Neural cell (in vitro differentiated cells): ENCODE data around the gene C14orf180.

Source experiments
- POLR2AphosphoS5 ChIP-seq: IDR thresholded peaks from 2 replicates; pipeline ENCODE4 v1.6.1; 2012
- TF ChIP-seq, protein P1 (sequence below): fragments of 450-650 bp; IDR thresholded peaks from 2 replicates; pipeline ENCODE4 v1.5.1; 2014; ENCODE audit warnings: antibody characterized with exemption, mild to moderate bottlenecking, moderate library complexity; ENCODE audit not compliant: poor library complexity, severe bottlenecking

DNA sequence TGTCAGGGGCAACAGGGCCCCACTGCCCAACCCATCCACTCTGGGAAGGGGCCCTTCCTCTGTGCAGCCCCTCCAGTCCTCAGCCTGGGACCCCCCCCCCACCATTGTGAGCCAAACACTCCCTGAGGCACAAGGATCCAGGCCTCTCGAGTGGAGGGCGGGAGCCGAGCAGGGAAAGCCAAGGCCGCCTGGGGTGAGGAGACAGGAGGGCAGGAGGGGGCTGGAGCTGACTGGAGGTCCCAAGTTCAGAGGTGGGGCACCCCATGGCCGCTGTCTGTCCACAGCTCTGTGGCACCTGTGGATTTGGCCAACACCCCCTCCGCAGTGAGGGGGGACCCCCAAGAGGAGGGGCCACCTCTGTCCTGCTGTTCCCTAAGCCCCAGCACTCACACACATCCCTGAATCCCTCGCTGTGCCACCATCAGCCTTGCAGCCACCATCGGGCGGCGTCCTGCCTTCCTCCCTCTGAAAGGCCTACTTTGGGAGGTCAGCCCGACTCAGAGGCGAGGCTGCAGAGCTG lies 25.4 kb upstream of the C14orf180 start:
- TF ChIP-seq, protein P1, sequence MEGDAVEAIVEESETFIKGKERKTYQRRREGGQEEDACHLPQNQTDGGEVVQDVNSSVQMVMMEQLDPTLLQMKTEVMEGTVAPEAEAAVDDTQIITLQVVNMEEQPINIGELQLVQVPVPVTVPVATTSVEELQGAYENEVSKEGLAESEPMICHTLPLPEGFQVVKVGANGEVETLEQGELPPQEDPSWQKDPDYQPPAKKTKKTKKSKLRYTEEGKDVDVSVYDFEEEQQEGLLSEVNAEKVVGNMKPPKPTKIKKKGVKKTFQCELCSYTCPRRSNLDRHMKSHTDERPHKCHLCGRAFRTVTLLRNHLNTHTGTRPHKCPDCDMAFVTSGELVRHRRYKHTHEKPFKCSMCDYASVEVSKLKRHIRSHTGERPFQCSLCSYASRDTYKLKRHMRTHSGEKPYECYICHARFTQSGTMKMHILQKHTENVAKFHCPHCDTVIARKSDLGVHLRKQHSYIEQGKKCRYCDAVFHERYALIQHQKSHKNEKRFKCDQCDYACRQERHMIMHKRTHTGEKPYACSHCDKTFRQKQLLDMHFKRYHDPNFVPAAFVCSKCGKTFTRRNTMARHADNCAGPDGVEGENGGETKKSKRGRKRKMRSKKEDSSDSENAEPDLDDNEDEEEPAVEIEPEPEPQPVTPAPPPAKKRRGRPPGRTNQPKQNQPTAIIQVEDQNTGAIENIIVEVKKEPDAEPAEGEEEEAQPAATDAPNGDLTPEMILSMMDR: no peak
- TF ChIP-seq POLR2AphosphoS5: no peak
